Measurements from ENCODE around the gene MRPL33.

MRPL33 gene

GRCh38 chr2:27808418-27808817 lies 36.9 kb downstream of the MRPL33 start:
- DNase-seq (ENCODE audit: low read depth in 3 of 3) = no peak

- DNase-seq (ENCODE audit: low read depth in 3 of 3) = no peak
Observed at GRCh38 chr2:27808984-27809383, 37.5 kb downstream of the MRPL33 start.

GRCh38 chr2:27809761-27810241 lies 38.3 kb downstream of the MRPL33 start:
- no peak for DNase-seq (ENCODE audit: low read depth in 3 of 3)

GRCh38 chr2:27810455-27810854 lies 38.9 kb downstream of the MRPL33 start:
- DNase-seq (ENCODE audit: low read depth in 3 of 3) = no peak

- no peak for DNase-seq (ENCODE audit: low read depth in 3 of 3)
Observed at GRCh38 chr2:27811768-27812167, 40.2 kb downstream of the MRPL33 start.

GRCh38 chr2:27814758-27815157 lies 43.2 kb downstream of the MRPL33 start:
- DNase-seq (ENCODE audit: low read depth in 3 of 3) = no peak

- DNase-seq (ENCODE audit: low read depth in 3 of 3) = no peak
Observed at GRCh38 chr2:27815860-27816438, 44.4 kb downstream of the MRPL33 start.

GRCh38 chr2:27822049-27822448 lies 50.5 kb downstream of the MRPL33 start:
- no peak for DNase-seq (ENCODE audit: low read depth in 3 of 3)

- no peak for DNase-seq (ENCODE audit: low read depth in 3 of 3)
Observed at GRCh38 chr2:27823135-27823534, 51.6 kb downstream of the MRPL33 start.

GRCh38 chr2:27823569-27823968 lies 52.0 kb downstream of the MRPL33 start:
- DNase-seq (ENCODE audit: low read depth in 3 of 3) = no peak

- DNase-seq (ENCODE audit: low read depth in 3 of 3) = no peak
Observed at GRCh38 chr2:27824401-27824800, 52.9 kb downstream of the MRPL33 start.

GRCh38 chr2:27828305-27828704 lies 56.8 kb downstream of the MRPL33 start:
- no peak for DNase-seq (ENCODE audit: low read depth in 3 of 3)

All from stimulated activated CD4-positive, alpha-beta T cell treated with anti-CD3 and anti-CD28 coated beads, TNF-alpha, amount 100 ng/mL, for 24 hours (primary cell).